AG04450 (cell line): ENCODE results near the gene PHLDA3. TPM values are rescaled to one million over a fixed set of nuclear protein-coding genes. Genes with fewer than 3 reads are reported as not detected.

Experiments
- CTCF ChIA-PET: fragments of 300-600, 350-600 bp; formaldehyde crosslinking; extraction: SDS; loops from one replicate; lab custom pipeline; 2022; ENCODE audit warnings: antibody characterized with exemption, inconsistent platforms; lab: Charles Lee
- POLR2A ChIA-PET: fragments of 350-600 bp; formaldehyde crosslinking; extraction: SDS; loops from one replicate; lab custom pipeline; 2021; ENCODE audit warnings: antibody characterized with exemption, inconsistent platforms; lab: Yijun Ruan, JAX
- DNase-seq: peaks from one replicate; pipeline ENCODE4 v3.0.0-alpha.2; 2011; ENCODE audit warnings: low read depth, low spot score
- H3K27ac ChIP-seq: one replicate; pipeline ENCODE4 v1.5.1; 2012; ENCODE audit warnings: low read depth, low read length, control low read depth
- H3K27me3 ChIP-seq: one replicate; pipeline ENCODE4 v1.6.0; 2012; ENCODE audit warnings: low read length; ENCODE audit not compliant: control insufficient read depth, insufficient read depth
- H3K4me3 ChIP-seq: 2 replicates; pipeline ENCODE4 v1.5.1; 2011; ENCODE audit warnings: mild to moderate bottlenecking, low read depth, low read length, control low read depth
- H3K9me3 ChIP-seq: 2 replicates; pipeline ENCODE4 v1.5.1; 2012; ENCODE audit warnings: low read length; ENCODE audit not compliant: control insufficient read depth, insufficient read depth
- CTCF ChIP-seq: IDR thresholded peaks from 2 replicates; pipeline ENCODE4 v1.5.1; 2011; ENCODE audit warnings: low read depth, low read length, control low read depth, inconsistent platforms
- polyA plus RNA-seq: library from polyadenylated mRNA; depleted of rRNA; stranded (reverse); fragments of >200 nt; gene quantifications from 2 replicates; pipeline ENCODE4 v1.2.3, GENCODE V29; 2011

The PHLDA3 gene
- polyA plus RNA-seq, 1 experiment: 58.9 TPM

GRCh38 chr1:201491896-201492511, 23.0 kb upstream of the PHLDA3 start:
- CTCF ChIA-PET: interaction anchor here (2.2 to 13.3 kb wide), 2 partner anchors 10 to 20 kb away, joined by 9 to 307 read pairs; no protein-coding TSS in a partner anchor

DNA sequence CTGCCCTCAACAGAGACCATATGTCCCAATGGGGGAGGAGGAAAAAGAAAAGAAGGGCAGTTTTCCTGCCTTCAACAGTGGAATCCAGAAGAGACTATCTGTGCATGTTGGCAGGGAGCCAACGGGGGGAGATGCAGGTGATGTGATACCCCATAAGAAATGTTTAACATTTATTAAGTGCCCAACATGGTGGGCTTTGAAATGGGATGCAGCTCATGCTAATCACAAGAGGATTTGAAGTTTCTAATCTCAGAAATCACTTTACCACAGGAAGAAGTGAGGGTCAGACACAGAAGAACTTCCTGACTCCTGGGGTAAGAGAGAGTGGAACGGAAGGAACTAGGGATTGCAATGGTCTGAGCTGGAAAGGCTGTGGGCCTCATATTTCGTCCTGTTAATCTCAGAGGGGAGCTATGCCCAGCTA, 21.7 kb upstream of the PHLDA3 start:
- POLR2A ChIA-PET: interaction anchor here (1.2 to 7.4 kb wide), 3 partner anchors 10 to 17 kb away, joined by 3 to 66 read pairs (median 8); partner anchors contain the start of gene CSRP1

More at GRCh38 chr1:201491896-201492511, 23.0 kb upstream of the PHLDA3 start:
- POLR2A ChIA-PET: interaction anchor here (1.5 to 7.4 kb wide), 2 partner anchors 8 to 12 kb away, joined by 8 to 66 read pairs; no protein-coding TSS in a partner anchor
- TF ChIP-seq CTCF: no peak
- peak overlapping the region; percentile 77 for H3K27ac ChIP-seq
- H3K9me3 ChIP-seq: no peaks in the 10 kb centered on the region
- H3K4me3 ChIP-seq: no peak overlapping the region
- H3K27me3 ChIP-seq: no peaks in the 10 kb centered on the region
- no peak for DNase-seq

GRCh38 chr1:201489643-201490261, 20.8 kb upstream of the PHLDA3 start:
- TF ChIP-seq CTCF: no peak
- no peak for DNase-seq
- ChIA-PET CTCF (interaction anchor here (13.3 kb wide), 1 partner anchor 22 kb away, joined by 307 read pairs; no protein-coding TSS in a partner anchor), POLR2A (interaction anchor here (0.6 to 7.4 kb wide), 3 partner anchors 11 to 339 kb away, joined by 4 to 66 read pairs (median 4); partner anchors contain the start of gene IPO9)
- Histone ChIP-seq H3K27ac (peak overlapping the region; percentile 80), H3K9me3 (no peaks in the 10 kb centered on the region), H3K4me3 (no peak overlapping the region), H3K27me3 (no peaks in the 10 kb centered on the region)

More for the DNA sequence above, 21.7 kb upstream of the PHLDA3 start:
- CTCF ChIA-PET: interaction anchor here (0.9 to 13.3 kb wide), 4 partner anchors 9 to 43 kb away, joined by 3 to 307 read pairs (median 6); no protein-coding TSS in a partner anchor
- Histone ChIP-seq H3K27me3 (no peaks in the 10 kb centered on the region), H3K4me3 (no peak overlapping the region), H3K27ac (peak overlapping the region; percentile 61), H3K9me3 (no peaks in the 10 kb centered on the region)
- no peak for DNase-seq
- no peak for TF ChIP-seq CTCF

DNA sequence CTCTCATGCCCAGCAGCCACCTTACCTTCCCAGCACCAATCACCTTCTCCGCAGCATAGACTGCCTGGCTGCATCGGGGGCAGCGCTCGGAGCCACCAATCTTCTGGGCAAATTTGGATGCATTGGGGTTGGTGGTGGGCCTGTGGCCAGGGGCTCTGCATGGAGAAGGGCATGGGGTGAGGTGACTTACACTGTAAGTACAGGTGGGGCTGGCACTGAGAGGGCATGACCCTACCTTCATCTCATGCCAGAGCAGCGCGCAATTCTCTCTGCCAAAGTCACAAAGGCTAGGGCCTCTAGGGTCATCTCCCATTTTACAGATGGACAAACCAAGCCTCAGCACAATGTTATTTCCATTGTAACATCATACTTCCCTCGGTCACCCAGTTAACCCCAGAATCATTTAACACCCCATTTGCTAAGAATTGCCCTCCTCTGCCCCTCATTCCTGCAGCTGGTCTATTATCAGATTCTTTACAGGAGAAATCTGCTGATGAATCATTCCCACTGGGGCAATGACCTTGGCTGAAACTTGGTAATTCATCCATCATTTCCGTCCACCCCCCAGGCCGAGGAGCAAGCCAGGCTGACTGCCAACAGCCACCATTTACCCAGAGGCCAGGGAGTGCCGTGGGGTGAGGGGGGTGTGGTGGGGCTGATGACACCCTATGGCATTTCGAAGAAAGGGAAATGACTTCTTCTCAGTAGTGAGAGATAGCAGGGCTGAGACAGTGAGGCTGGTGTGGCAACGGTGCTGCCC, 20.0 kb upstream of the PHLDA3 start:
- peak; percentile 78 for DNase-seq
- no peak for TF ChIP-seq CTCF
- H3K27me3 ChIP-seq: no peaks in the 10 kb centered on the region
- ChIA-PET POLR2A (interaction anchor here (0.6 to 7.4 kb wide), 4 partner anchors 9 to 340 kb away, joined by 4 to 66 read pairs (median 4); partner anchors contain the start of gene IPO9), CTCF (interaction anchor here (13.3 kb wide), 1 partner anchor 23 kb away, joined by 307 read pairs; no protein-coding TSS in a partner anchor)
- no peak overlapping the region for H3K4me3 ChIP-seq
- H3K27ac ChIP-seq: peak overlapping the region; percentile 80
- no peaks in the 10 kb centered on the region for H3K9me3 ChIP-seq
